GM21737 (cell line): ENCODE results near the gene ANKLE1.
A peak's percentile ranks its signal among the peaks of the same experiment; 100 is the strongest.

Experiments
- ATAC-seq: cut with Tn5 transposase; IDR thresholded peaks from one replicate; pipeline ENCODE4 v1.9.1; 2021; ENCODE audit warnings: mild to moderate bottlenecking, moderate library complexity; ENCODE audit not compliant: unreplicated experiment

The ANKLE1 gene

GRCh38 chr19:17281391-17282304 lies at the start of gene ANKLE1:
TSS of gene ANKLE1 (plus strand) at chr19:17281901. CDS start at chr19:17281921, 20 bp downstream.
- peak; percentile 4 for ATAC-seq

DNA sequence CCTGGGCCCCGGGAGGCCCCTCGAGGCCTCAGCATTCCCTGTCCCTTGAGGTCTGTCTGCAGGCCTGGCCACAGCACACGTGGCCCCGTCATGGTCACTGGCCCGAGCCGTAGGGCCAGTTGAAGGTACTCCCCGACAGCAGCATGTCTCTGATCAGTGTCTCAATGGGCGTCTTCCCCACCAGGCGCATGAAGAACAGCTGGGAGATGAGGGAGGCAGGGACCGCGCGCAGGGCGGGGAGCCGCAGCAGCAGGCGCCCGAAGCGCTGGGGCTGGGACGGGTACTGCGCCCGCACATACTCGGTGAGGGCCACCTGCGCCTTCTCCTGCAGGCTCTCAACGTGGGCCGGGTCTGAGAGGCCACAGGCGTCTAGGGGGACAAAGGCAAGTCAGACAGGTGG lies 49.4 kb upstream of the ANKLE1 start:
- no peak for ATAC-seq

- no peak for ATAC-seq
Measured at GRCh38 chr19:17234911-17235299, 46.8 kb upstream of the ANKLE1 start.

GRCh38 chr19:17235300-17235970 lies 46.3 kb upstream of the ANKLE1 start:
- no peak for ATAC-seq

DNA sequence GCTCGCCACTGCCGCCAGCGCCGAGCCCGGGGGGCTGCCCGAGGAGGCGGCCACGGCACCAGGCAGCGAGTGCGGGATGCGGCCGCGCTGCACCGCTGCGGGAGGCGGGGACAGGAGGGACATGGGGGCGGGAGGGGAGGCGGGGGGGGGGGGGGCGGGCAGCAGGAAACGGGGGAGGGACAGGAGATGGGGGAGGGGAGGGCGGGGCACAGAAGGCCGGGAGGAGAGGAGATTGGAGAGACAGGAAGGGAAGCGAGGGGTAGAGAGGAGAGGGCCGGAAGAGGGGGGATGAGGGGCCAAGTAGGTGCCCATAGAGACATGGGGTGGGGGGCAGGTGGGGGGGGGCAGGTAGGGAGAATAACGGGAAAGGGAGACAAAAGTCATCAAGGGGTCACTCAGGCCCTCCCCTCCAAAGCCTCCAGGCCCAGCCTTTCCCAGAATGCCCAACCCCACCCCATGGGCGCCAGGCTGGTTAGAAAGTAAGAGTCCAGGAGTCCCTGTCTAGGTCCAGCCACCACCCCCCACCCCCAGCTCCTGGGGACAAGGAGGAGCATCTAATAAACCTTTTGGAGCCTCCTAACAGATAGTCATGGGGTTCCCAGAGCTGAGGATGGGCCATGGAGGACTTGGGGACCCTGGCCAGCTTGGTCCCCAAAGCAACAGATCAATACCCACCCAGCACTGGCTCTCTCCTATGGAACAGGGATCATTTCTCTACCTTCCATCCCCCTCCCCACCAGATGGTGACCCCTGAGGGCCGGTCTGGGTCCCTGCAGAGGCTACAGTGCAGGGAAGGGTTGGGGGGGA lies 45.5 kb upstream of the ANKLE1 start:
- no peak for ATAC-seq

GRCh38 chr19:17236811-17237543 lies 44.7 kb upstream of the ANKLE1 start:
- no peak for ATAC-seq

DNA sequence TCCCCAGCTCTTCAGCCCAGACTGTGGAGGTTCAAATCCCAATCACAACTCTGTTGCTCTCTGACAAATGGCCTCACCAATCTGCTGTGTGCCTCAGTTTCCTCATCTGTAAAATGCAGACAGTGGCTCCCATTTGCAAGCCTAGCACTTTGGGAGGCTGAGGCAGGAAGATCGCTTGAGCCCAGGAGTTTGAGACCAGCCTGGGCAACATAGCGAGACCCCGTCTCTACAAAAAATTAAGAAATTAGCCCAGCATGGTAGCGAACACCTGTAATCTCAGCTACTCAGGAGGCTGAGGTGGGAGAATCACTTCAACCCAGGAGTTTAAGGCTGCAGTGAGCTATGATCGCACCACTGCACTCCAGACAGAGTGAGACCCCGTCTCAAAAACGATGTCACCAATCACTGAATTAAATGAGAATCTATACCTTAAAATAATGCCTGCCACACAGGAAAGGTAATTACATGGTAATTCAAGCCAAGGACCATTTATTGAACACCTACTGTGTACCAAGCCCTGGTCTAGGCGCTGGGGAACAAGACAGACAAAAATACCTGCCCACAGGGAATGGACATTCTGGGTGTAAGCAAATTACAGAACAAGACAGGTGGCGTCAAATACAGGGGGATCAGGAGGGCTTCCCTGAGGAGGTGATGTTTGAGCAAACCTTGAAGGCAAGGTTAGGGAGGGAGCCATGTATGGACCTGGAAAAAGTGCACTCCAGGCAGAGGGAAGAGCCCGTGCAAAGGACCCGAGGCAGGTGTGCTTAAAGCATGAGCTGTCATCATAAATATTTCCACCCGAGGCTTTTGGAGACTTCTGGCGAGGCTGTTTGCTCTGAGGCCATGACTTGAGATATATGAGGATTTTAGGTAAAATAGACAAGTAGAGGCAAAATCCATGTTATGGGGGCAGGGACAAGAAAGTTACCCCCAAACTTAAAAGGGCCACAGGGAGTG lies 43.7 kb upstream of the ANKLE1 start:
- no peak for ATAC-seq

GRCh38 chr19:17240062-17240752 lies 41.5 kb upstream of the ANKLE1 start:
- ATAC-seq, result no peak

DNA sequence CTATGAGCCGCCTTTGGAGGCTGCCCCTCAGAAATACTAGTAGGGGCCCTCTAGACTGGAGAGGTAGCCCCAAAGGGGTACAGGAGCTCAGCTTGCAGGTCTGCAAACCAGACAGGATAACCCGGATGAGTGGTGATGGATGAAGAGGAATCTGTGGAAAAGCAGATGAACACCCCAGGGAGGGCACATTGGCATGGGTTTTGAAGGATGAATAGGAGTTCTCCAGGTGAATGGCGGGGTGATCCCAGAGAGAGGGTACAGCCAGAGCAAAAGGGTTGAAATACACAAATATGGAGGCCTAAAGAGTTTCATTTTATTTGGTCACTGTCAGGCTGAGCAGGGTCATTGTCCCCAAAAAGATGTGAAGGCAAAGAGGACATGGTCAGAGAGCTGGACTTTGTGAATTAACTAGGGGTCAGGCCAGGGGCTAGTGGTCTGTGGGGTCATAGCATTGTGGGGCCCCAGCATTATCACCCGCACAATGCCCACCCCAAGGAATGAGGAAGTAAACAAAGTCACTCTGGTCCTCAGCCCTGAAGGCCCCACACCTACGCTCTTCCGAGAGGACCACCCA lies 40.8 kb upstream of the ANKLE1 start:
- ATAC-seq, result no peak

DNA sequence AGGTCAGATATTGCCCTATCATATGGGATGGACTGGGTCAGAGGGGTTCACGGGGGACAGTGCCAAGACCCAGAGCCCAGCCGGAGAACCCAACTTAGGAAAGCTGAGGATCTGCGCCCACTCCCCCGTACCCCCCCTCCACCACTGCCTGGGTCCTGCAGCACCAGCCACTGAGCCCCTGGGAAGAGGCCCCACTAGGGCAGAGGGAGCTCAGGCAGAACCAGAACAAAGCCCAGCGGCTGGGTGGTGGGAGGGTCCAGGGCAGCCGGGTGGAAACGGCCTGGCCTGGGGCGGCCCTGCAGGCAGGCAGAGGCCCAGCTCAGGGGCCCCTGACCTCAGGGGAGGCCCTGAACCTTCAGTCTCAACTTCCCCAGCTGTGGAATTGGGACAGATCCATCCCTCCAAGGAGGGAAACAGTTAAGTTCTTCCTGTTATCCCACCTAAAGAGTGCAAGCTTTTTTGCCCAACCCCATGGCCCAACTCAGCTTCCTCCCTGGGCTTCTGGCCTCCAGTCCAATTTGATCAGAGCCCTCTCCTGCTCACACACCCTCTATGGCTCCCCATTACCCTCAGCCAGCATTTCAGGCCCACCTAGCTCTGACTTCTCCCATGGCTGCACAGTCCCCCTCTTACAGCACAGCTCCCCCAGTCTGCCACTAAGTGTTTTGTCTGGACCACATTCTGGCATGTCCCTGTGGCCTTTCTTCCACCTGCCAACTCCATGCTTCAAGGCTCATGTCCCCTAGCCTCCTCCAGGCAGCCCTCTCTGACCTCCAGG lies 39.1 kb upstream of the ANKLE1 start:
- no peak for ATAC-seq

DNA sequence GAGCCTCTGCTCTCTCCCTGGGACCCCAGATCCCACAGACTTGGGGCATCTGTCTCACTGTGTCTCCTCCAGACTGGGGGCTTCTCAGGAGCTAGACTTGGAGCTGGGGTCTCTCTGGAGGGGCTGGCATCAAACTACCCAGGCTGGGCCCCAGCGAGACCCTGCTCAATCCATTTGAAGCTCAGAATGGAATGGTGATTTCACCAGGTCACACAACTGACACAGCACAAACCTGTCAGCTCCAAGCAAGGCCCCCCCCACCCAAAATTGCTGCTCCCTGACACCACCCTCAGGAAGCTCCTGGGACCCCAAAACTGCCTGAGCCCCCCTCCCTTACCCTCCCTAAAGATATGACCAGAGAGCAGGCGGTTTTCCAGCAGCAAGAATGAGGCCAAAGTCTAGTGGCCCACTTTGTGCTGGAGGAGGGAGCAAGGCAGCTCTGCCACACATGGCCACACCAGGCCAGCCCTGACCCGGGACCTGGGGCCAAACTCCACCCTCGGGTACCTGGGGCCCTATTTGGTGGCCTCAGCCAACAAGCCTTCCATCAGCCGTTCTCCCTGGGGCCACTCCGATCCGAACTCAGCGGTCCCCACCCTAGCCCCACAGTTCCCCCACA lies 38.4 kb upstream of the ANKLE1 start:
- no peak for ATAC-seq

DNA sequence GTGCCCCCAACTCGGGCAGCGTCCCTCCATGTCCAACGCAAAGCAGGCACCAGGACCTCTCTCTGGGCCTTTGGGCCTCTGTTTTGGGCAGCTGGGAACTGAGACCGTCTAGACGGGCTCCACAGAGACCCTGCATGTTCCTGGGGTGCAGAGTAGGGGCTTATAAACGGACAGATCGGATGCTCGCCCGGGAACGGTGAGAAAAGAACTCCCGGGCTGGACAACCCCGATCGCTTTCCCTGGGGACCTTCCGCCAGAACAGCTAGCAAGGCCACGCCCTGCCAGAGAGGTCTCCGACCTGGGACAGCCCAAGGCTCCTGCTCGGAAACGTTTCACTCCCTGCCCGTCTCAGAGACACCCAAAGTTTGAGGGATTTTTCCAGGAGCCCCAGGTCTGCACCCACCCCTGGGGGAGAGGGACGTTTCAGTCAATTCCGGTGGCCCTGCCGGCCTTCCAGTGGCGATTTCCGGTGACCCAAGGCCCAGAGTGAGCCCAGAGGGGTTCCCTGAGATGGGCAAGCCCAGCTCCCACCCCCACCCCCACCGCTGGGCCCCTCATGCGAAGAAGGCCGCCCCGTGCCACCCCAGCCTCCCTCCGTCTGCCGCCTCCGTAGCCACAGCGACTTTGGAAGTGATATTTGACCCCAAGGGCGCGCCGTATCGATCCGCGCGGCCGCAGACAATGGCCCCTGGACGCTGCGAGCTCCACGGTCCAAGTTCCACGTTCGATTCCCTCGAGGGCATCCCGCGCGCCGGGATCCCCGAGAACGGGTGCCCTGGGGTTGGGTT lies 37.7 kb upstream of the ANKLE1 start:
- ATAC-seq, result no peak

GRCh38 chr19:17244618-17245534 lies 36.8 kb upstream of the ANKLE1 start:
- ATAC-seq, result peak; percentile 17

GRCh38 chr19:17245535-17245984 lies 36.1 kb upstream of the ANKLE1 start, which contains the start of gene NR2F6:
TSS of gene NR2F6 (minus strand) at chr19:17245919. CDS start at chr19:17245220, 699 bp downstream.
- peak; percentile 7 for ATAC-seq

- no peak for ATAC-seq
Measured at GRCh38 chr19:17246681-17247425, 34.8 kb upstream of the ANKLE1 start.
